Measurements from ENCODE around the gene SHANK3.
"Not testable (repeated sequence)": the region's sequence is repeated elsewhere in the genome, so short reads cannot be mapped to it uniquely, and the experiment has no call there.

DNA sequence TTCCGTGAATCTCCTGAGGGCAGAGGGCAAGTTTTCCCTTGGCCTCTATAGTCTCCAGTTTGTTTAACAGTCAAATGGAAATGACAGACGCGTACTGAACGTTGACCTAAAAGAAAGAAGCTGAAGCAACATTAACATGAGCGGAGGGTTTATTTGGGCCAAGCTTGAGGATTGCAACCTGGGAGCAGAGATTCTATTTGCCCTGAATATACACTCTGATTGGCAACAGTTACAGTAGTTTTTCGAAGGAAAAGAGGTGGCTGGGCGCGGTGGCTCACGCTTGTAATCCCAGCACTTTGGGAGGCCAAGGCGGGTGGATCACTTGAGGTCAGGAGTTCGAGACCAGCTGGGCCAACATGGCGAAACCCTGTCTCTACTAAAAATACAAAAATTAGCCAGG, 32.3 kb upstream of the SHANK3 start:
- TF ChIP-seq EZH2phosphoT487 (IDR thresholded peaks at IDR 0.05; ENCODE audit: insufficient read depth, low read depth); EZH2 (IDR thresholded peaks at IDR 0.05; ENCODE audit: insufficient read depth, poor library complexity, severe bottlenecking): not testable (repeated sequence)

Measured in GM23248 (cell line).